GM21423 (cell line): ENCODE measurements around the gene AGXT2.

ENCODE experiments used
- ATAC-seq: cut with Tn5 transposase; IDR thresholded peaks from one replicate; pipeline ENCODE4 v1.9.1; 2021; ENCODE audit warnings: mild to moderate bottlenecking, moderate library complexity; ENCODE audit not compliant: unreplicated experiment

The AGXT2 gene, protein sequence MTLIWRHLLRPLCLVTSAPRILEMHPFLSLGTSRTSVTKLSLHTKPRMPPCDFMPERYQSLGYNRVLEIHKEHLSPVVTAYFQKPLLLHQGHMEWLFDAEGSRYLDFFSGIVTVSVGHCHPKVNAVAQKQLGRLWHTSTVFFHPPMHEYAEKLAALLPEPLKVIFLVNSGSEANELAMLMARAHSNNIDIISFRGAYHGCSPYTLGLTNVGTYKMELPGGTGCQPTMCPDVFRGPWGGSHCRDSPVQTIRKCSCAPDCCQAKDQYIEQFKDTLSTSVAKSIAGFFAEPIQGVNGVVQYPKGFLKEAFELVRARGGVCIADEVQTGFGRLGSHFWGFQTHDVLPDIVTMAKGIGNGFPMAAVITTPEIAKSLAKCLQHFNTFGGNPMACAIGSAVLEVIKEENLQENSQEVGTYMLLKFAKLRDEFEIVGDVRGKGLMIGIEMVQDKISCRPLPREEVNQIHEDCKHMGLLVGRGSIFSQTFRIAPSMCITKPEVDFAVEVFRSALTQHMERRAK

GRCh38 chr5:35047785-35048404, at the start of gene AGXT2:
TSS of gene AGXT2 (minus strand) at chr5:35047949. CDS start at chr5:35047892, 57 bp downstream.
- ATAC-seq, result no peak

DNA sequence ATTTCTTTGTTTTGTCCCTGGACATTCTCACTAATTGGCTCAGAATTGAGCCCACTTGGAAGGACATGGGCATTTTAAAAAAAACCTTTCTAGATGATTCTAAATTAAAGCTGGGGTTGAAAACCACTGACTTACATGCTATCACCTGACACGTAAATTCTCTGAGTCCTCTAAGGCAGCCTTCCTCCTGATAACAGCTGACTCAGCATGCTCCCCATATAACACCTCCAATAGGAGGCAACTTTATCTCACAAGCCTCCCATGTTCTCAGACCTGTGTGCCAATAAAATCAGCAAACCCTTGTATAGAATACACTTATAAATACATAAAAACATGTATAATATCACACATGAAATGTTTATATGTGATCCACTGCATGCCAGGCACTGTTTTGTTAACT, 49.2 kb upstream of the AGXT2 start:
- no peak for ATAC-seq

DNA sequence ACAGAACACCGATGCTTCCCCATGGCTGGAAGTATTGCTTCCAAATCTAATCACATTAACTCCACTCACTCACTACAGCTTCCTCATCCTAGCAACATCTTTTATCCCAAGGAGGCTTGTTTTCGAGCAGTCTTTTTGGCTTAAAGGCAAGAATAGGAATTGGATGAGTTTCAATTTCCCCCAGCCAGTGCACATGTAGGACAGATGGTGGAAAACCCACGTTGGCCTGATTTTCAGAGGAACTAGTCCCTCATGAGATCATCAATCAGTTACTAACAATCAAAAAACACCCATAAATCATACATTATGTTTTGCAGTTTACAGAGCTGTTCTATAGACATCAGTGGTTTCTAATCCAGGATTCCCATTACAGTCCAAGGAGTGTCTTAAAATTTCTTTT, 48.5 kb upstream of the AGXT2 start:
- no peak for ATAC-seq

DNA sequence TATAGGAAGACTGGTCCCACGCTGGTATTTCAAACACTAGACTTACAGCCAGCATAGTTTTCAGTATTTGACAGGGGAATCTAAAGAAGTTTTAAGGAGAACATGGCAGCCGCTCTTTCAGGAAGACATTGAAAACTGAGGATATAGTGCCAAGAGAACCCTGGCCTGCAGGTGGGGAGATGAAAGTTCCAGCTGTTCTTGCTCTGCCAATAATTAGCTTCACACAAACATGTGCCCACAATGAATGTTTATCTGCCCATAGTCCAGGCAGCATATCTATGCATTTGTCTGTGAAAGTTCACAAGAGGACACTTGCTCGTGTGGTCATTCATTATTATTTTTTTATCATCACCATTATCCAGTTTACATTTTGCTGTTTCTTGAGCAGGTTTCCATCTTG, 47.6 kb upstream of the AGXT2 start:
- ATAC-seq, result no peak

- no peak for ATAC-seq
Measured at GRCh38 chr5:35094948-35095347, 47.2 kb upstream of the AGXT2 start.

DNA sequence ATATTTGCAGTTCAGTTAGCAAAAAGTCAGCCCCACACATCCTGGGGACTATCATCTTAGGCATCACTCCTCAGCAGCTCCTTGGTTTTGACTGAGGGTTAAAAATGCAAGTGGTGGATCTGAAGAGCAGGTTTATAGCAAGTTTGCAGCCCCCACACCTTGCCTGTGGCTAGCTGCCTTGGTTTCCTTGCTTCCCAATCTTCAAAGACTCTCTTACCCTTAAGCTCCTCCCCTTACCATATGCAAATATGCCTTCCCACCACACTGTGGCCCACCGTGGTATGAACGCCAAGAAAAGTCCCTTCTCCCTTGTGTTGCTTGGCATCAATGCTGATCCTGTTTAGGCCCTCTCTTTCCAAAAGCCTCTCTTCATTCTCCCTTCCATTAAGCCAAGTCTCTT, 45.0 kb upstream of the AGXT2 start:
- ATAC-seq, result no peak

DNA sequence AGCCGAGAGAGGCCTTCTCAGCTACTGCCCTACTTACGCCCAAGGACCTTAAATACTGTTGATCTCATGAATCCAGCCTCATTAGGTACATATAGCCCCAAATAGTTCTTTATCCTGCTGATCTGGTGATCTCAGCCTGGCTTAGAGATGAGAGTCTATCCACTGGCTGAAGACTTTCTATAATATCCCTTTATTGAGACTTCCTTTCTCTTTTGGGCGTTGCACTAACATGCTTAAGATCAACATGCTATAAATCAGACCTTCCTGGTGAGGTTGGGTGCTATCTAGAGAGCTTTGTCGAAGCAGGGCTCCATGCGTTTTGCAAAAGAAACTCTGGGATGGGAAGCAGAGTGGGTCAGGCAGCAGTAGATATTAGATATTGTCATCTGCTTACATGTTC, 44.0 kb upstream of the AGXT2 start:
- ATAC-seq, result no peak

DNA sequence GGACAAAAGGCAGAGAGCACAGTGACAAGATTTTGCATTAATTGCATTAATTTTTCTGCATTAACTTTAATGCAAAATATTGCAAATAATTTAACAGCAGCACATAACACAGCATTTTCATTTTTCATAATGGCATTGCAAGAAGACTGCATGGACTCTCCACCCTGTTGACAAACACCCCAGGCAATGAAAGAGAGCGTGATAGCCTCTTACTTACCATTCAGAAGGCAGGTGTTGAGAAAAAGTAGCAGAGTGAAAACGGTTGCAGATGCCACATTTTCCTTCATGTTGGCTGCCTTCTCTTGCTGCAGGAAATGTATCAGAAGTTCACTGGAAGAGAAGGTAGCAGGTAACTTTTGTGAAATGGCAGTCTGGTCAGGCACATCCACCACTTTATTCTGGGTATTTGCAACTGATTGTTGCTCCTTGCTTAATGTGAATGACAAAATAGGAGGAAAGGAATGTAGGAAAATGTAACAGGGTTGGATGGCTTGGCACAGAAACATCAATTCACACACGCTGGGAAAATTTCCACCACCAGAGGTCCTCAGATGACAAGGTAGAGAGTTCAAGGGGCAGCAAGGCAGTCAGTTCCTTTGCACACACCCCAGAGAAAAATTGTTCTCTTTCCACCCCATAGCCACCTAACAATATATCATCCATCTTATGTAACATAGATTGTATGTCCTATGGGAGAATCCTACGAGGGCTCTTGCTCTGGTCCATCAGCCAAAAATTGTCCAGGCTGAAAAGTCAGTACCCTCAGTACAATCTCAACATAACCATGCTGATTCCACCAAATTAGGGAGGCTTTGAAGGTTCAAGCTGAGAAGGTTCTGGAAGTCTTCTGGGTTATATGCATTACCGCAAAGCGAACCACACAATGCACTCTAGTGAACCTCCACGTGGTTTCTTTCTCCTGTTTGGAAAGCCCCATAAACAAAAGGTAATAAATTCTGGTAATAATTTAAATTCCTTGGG, 41.9 kb upstream of the AGXT2 start:
- ATAC-seq, result no peak

GRCh38 chr5:35087991-35088390, 40.2 kb upstream of the AGXT2 start:
- no peak for ATAC-seq

GRCh38 chr5:35083150-35083549, 35.4 kb upstream of the AGXT2 start:
- no peak for ATAC-seq

DNA sequence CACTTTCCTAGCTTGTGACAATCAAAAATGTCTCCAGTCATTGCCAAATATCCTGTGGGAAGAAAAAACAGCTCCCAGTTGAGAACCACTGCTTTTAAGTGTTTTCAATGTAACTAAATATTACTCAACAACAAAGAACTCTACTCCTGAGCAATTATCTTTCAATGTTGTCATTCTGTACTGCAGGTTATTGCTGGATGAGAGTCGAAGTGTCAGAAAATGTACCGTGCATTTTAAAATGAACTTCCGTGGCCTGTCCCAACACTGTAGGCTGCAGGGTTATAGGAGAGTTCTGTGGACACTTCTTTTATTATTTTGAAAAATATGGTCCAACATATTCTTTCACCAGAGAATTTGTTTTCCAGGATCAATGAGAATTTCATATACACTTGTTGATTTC, 34.8 kb upstream of the AGXT2 start:
- no peak for ATAC-seq

- ATAC-seq, result no peak
Measured at GRCh38 chr5:35081134-35081533, 33.4 kb upstream of the AGXT2 start.

DNA sequence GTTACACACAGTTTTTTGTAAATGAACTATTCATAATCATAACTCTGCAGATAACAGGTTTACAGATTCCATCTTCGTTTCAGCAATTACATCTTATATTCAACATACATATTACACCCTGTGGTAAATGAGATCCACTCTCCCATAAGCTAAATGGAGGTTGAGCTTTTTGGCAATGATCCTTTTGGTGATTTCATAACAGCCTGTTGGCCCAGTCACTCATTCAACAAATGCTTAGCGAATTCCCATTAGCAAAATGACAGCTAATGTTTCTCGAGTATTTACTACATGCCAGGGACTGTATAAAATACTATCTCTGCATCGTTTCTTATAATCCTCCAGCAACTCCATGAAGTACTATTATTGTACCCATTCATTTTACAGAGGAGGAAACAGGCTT, 25.4 kb upstream of the AGXT2 start:
- no peak for ATAC-seq

GRCh38 chr5:35069188-35069587, 21.4 kb upstream of the AGXT2 start:
- no peak for ATAC-seq

DNA sequence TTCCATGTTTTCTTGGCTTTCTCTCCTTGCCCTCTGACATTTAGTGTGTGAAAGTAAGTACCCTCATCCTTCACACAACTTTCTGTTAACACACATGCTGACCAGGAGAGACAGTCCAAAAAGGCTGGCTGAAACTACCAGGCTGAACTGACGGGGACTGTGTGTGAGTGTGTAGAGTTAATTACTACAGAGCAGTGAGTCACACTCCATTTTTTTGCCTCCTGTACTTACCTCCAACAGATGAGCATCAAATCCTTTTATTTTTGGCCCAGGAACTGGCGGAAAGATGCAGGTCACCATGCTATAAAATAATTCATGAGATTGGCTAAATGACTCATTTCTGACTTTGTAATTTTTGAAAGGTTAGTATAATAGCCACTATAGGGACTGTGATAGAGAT, 20.2 kb upstream of the AGXT2 start:
- no peak for ATAC-seq

DNA sequence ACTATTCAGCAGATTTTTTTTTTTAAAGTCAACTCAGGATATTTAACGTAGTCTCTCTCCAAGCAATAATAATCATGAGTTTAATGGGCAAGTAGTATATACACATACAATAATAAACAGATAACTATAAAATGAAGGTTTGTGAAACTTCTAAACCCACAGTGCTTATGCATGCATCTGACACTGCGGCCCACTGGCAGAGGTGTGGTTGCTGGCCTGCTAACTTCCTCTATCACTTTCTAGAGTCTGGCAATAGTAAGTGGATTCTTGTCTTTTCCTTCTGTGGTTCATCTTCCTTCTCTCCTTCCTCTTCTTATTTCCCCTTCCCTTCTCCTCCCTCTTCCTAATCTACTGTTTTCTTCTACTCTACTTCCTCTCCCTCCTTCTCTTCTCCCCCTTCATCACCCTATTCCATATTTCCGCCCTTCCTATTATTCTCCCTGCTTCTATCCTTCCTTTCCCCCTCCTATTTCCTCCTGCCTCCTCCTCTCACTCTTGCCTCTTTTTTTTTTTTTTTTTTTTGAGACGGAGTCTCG, 18.6 kb upstream of the AGXT2 start:
- peak; percentile 89 for ATAC-seq

DNA sequence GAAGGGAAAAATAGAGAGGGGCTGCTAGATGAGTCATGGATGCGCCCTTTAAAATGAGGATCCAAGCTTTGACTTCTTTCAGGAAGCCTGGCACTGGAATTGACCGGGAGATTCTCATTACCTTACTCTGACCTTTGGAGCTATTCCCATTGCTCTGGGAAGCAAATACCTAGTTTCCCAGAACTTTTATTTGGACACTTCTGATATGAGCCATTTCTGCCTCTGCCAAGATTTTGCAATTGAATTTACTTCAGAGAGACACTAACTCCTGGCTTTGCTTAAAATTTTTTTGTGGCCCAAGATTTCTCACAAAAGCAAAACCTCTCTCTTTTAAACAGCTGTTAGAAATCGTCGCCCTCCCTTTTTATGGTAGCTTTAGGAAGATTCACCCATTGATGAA, 15.7 kb upstream of the AGXT2 start:
- no peak for ATAC-seq

GRCh38 chr5:35061211-35061770, 13.5 kb upstream of the AGXT2 start:
- no peak for ATAC-seq

GRCh38 chr5:35060236-35060635, 12.5 kb upstream of the AGXT2 start:
- ATAC-seq, result no peak

DNA sequence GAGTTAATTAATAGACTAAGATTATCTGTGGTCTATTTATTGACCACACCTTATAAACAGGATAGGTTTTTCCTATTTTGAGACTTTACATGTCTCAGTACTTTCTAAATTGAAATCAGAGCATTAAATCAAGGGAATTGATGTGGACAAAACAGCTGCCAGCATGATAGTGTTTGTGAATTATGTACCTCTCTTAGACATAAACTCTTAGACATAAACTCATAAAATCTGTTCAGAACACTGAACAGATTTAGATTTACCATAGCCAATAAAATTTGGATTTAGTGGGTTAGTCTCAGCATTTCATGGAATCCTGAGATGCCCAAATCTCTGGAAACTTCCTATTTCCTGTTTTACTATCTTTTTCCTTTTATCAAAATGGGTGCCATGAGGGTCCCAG, 11.5 kb upstream of the AGXT2 start:
- no peak for ATAC-seq

DNA sequence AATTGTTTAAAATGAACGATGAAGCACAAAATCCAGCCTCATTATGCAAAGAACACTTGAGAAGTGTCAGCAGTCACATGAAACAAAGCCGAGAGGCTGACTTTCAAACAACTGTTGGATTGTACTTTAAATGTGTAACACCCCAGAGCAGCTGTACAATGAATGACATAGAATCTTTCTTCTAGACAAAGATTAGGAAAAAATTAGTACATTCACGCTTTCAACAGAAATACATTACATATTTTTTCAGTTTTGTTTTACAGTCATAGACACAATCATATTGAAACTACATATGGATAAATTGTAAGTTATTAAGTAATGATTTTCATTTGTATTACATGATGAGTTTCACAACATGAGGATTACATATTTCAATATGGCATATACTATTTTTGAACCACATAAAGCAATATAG, 10.6 kb upstream of the AGXT2 start:
- ATAC-seq, result peak; percentile 87
